Measurements from ENCODE around the gene MAP3K20.
"Not testable (repeated sequence)": the region's sequence is repeated elsewhere in the genome, so short reads cannot be mapped to it uniquely, and the experiment has no call there.

Gene MAP3K20

DNA sequence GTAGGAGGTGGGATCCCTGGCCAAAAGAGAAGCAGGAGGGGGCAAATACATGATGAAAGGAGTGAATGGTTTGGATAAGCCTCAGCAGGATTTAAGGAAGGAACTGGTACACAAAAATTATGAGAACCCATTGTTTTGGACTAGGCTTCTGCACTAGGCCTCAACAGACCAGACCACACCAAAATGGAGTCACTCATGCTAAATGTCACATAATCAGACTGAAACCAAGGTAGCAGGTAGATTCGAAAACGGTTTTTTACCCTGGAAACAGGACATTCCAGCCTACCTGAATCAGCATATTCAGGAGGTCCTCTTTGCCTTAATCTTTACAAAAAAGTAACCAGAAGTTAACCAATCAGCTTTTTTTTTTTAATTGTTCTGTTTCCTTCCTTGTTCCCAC is 229.7 kb downstream of the MAP3K20 start:
- TF ChIP-seq POLR2AphosphoS5 (IDR thresholded peaks at IDR 0.05; ENCODE audit: low read depth, low read length) (no peak), TAF1 (IDR thresholded peaks at IDR 0.05; ENCODE audit: borderline replicate concordance, low read depth, low read length) (no peak), POLR2A (IDR thresholded peaks at IDR 0.05; ENCODE audit: low read depth, low read length) (no peak)
- FAIRE-seq (no peak), DNase-seq (ENCODE audit: insufficient read length) (no peak)

DNA sequence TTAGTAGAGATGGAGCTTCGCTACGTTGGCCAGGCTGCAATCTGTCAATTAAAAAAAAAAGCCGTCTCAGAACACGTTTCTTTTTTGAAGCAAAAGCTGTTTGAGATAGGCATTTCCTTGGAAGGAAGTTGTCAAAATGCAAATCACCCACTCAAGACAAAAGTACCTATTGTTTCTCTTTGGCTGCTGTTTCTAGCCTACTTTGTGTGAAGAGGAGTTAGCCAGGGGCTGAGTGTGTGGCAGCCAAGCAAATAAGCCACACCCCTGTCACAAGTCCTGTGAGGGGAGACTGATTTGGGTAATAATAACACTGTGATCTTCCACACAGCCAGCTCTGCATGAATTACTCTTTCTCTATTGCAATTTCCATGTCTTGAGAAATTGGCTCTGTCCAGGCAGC is 231.6 kb downstream of the MAP3K20 start:
- FAIRE-seq: no peak
- TF ChIP-seq POLR2AphosphoS5 (IDR thresholded peaks at IDR 0.05; ENCODE audit: low read depth, low read length) (no peak), TAF1 (IDR thresholded peaks at IDR 0.05; ENCODE audit: borderline replicate concordance, low read depth, low read length) (no peak), POLR2A (IDR thresholded peaks at IDR 0.05; ENCODE audit: low read depth, low read length) (no peak)
- peak; percentile 31 for DNase-seq (ENCODE audit: insufficient read length)

DNA sequence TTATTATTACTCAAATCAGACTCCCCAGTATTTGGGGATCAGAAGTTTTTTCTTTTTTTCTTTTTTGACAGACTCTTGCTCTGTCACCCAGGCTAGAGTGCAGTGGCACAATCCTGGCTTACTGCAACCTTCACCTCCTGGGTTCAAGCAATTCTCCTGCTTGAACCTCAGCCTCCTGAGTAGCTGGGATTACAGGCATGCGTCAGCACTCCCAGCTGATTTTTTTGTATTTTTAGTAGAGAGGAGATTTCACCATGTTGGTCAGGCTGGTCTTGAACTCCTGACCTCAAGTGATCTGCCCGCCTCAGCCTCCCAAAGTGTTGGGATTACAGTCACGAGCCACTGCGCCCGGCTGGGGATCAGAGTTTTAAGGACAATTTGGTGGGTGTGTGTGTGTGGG is 233.7 kb downstream of the MAP3K20 start:
- DNase-seq (ENCODE audit: insufficient read length); FAIRE-seq: not testable (repeated sequence)

DNA sequence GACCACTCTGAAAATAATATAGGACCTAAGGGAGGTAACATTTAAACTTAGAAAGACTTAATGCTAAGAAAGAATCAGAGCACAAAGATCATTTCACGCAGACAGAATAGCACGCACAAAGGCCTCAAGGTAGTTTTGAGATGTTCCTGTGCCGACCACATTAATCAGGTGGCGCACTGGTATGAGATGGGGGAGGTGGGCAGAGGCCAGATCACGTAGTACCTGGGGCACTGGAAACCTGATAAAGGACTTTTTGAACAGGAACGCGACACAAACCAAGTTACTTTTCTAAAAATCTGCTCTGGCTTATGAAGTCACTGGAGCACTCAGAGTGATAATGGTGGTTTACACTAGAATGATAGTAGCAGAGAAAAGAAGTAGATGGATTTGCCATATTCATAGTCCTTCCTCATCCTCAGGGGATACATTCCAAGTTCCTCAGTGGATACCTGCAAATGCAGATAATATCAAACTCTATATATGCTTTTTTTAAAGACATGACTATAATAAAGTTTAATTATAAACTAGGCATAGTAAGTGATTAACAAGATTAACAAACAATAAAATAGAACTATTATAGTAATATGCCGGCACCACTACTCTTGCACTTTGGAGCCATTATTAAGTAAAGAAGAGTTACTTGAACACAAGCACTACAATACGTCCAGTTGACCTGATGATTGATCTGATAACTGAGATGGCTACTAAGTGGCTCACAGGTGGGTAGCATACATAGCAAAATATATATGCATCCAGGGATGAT is 236.4 kb downstream of the MAP3K20 start:
- DNase-seq (ENCODE audit: insufficient read length) (no peak), FAIRE-seq (no peak)
- TF ChIP-seq TAF1 (IDR thresholded peaks at IDR 0.05; ENCODE audit: borderline replicate concordance, low read depth, low read length): no peak
- no peak for TF ChIP-seq POLR2AphosphoS5 (IDR thresholded peaks at IDR 0.05; ENCODE audit: low read depth, low read length)
- no peak for TF ChIP-seq POLR2A (IDR thresholded peaks at IDR 0.05; ENCODE audit: low read depth, low read length)
